Effector CD8-positive, alpha-beta T cell (primary cell): ENCODE results near the gene OLFML2A.

Experiments used
- DNase-seq: peaks from one replicate; lab custom pipeline; 2025; lab: John Stamatoyannopoulos, UW

The OLFML2A gene

GRCh38 chr9:124778575-124779367 lies 1.8 kb downstream of the OLFML2A start:
- no peak for DNase-seq

DNA sequence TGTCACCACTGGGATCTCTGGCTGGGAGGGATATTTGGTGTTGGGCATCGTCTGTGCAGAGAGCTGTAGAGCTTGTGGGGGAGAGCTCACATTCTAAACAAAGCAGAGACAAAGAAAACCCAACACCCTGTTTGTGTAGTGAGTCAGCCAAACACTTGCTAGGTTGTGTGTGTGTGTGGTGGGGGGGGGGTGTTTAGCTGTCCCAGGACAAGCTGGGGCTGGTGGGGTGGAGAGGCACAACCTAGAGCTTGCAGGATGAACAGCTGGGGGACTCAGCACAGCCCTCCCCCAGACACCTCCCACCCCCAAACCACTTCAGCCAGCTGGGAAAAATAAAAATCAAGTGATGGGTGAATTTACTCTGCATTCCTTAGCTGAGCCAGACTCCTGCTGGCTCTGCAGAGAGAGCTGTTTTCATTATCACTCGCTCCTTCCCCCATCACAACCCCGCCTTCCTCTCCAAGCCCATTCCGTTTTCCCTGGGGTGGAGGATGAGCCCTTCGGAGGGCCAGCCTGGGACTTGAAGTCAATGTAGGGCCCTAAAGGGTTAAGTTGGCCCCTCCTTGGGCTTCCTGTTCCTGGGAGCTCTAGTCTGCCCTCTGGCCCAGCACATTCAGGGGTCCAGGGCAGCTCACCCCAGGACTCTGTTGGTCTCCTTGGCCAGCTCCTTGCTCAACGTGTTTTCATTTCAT lies 2.6 kb downstream of the OLFML2A start:
- no peak for DNase-seq

- no peak for DNase-seq
Measured at GRCh38 chr9:124780060-124780756, 3.3 kb downstream of the OLFML2A start.

- no peak for DNase-seq
Measured at GRCh38 chr9:124780757-124781151, 3.8 kb downstream of the OLFML2A start.

GRCh38 chr9:124781967-124782660 lies 5.2 kb downstream of the OLFML2A start:
- DNase-seq: no peak

GRCh38 chr9:124782661-124783574 lies 6.0 kb downstream of the OLFML2A start:
- no peak for DNase-seq

DNA sequence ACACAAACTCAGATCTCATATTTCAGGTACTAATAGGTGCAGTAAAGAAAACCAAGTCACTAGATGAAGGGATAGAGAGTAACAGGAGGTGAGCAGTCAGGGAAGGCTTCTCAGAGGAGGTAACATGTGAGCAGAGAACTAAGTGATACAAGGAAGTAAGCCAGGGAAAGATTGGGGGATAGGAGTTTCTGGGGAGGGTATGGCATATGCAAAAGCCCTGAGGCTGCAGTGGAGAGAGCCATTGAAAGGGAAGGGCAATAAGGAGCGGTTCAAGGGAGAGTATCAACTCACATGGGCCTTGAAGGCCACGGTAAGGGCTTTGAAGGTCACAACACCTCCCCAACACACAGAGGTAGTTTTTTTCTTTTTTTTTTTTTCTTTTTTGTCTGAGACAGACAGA lies 6.9 kb downstream of the OLFML2A start:
- DNase-seq: no peak

DNA sequence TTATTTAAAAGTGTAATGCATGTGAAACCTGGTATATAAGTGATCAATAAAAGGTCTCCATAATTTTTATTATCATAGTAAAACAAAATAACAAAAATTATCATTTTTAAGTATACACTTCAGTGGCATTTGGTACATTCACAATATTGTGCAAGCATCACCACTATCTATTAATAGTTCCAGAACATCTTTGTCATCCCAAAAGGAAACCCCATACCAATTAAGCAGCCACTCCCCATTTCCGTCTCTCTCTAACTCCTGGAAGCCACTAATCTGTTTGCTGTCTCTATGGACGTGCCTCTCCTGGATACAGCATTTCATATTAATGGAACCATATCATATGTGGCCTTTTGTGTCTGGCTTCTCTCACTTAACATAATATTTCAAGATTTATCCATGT lies 7.6 kb downstream of the OLFML2A start:
- DNase-seq: no peak

DNA sequence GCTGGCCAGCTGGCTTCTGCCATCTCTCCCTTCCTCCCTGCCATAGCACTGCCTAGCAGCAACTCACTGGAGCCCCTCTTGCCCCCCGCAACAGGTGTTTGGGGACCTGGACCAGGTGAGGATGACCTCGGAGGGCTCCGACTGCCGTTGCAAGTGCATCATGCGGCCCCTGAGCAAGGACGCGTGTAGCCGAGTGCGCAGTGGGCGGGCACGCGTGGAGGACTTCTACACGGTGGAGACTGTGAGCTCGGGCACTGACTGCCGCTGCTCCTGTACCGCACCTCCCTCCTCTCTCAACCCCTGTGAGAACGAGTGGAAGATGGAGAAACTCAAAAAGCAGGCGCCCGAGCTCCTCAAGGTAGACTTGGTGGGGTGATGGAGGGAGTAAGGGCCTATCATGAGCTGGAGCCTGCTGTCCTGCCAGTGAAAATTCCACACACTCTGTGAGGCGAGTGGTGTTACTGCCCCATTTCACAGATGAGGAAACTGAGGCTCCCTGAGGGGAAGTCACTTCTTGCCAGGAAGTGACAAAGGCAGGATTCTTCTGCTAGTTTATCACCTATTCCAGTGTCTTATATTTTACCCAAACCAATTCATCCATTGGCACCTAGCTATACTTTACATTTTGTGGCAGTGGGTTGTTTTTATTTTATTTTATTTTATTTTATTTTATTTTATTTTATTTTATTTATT lies 10.1 kb downstream of the OLFML2A start:
- DNase-seq: no peak

DNA sequence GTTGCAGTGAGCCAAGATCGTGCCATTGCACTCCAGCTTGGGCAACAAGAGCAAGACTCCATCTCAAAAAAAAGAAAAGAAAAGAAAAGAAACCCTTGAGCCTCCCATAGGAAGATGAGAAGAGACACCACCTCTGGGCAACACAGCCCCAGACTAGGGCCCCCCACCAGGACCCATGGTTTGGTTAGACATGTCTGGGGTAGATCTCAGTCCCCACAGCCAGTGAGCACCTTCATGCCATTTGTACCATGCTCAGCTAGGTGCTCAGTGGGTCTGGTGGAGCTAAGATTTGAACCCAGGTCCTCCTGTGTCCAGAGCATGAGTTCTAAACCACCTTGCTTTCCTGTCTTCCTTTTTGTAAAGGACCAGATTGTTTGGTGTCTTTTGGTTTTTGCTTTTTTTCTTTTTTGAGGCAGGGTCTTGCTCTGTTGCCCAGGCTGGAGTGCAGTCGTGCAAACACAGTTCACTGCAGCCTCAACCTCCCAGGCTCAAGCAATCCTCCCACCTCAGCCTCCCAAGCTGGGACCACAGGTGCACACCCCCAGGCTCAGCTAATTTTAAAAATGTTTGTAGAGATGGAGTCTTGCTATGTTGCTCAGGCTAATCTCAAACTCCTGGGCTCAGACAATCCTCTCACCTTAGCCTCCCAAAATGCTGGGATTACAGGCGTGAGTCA lies 11.7 kb downstream of the OLFML2A start:
- DNase-seq: no peak

- DNase-seq: no peak
Measured at GRCh38 chr9:124789531-124789930, 12.6 kb downstream of the OLFML2A start.

DNA sequence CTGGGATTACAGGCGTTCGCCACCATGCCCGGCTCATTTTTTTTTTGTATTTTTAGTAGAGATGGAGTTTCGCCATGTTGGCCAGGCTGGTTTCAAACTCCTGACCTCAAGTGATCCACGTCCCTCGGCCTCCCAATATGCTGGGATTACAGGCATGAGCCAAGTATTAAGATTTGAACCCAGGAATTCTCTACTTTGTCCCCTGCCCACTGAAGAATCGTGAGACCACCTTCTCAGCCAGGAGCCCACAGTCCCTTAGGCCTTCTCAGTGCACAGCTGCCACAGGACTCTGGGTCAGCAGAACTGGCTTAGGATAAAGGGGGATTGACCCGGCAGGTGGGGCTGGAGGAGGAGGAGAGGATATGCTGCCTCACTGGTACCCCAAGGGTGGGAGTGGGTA lies 13.4 kb downstream of the OLFML2A start:
- no peak for DNase-seq

DNA sequence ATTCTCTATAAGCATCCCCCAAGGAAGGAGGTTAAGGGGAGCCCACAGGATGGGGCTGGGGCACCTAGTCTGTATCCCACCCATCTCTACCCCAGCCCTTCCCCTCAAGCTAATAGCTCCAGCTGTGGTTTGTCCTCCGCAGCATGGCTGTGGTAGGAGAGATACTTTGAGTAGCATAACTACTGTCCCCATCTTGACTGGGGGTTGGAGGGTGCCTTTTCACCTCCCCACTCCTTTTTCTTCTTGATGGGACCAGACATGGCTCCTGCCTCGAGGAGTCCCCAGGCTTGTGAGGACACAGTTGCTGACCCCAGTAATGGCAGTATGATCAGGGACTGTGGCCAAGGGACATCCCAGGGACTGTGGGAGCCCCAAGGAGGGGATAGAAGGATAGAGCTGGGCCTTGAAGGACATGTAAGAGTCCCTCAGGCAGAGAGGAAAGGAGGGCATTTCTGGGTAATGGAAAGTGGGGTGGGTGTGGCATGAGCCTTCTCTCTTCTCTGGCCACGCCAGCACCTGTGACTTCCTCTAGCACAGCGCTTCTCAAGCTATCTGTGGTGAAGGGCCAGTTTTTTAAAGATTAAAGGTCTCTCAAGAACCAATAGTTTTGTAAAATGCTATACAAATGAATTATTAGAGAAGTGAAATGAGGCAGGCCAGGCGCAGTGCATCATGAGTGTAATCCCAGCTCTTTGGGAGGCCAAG lies 14.0 kb downstream of the OLFML2A start:
- no peak for DNase-seq

DNA sequence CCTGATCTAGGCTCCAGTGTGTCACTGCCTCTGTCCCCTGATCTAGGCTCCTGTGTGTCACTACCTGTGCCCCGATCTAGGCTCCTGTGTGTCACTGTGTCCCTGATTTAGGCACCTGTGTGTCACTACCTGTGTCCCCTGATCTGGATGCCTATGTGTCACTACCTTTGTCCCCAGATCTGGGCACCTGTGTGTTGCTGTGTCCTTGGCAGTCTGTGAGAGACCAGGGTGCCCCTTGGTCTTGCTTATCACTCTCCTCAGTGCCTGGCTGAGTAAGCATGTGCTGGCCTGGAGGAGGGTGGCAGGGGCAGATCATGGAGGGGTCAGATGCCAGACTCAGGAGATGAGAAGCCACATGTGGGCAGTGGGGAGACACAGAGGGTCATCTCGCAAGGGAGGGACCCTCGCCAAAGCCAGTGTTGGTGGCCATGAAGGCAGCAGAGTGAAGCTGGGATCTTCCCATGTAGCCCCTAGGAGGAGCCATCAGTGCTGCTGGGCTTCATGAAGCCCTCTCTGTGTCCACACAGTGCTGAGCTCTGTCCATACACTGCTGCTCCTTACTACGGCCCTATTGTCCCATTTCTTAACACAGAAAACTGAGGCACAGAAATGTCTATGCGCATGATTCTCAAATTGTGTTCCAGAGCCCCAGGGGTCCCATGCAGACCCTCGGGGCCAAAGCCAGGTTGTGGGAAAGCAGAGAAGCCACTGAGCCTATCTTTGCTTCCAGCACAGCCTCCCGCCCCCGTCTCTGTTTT lies 15.5 kb downstream of the OLFML2A start:
- DNase-seq: no peak

DNA sequence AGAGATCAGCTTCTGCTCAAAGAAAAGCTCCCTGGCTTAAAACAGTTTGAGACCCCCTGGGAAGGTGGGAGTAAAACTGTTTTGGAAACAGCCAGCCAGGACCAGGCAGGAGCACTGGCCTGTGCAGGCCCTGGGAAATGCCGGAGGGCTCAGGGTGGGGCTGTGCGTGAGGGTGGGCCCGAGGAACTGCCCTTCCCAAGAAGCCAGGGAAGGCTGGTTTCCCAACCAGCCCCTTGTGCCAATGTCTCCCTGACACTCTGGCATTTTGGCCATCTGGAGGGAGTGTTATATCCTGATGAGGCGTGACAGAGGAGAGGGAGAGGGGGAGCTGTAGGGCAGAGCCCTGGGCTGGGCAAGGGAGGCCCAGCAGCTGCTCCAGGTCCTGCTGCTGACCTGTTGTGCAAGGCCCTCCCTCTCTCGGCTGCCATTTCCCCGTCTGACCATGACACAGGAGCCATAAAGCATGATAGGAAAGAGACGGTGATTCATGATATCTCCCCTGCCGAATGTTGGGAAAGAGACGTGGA lies 16.1 kb downstream of the OLFML2A start:
- DNase-seq: no peak

- no peak for DNase-seq
Measured at GRCh38 chr9:124794902-124795491, 18.1 kb downstream of the OLFML2A start.

GRCh38 chr9:124795881-124796431 lies 19.0 kb downstream of the OLFML2A start:
- no peak for DNase-seq
